ENCODE measurements around the gene CKMT2.

DNA sequence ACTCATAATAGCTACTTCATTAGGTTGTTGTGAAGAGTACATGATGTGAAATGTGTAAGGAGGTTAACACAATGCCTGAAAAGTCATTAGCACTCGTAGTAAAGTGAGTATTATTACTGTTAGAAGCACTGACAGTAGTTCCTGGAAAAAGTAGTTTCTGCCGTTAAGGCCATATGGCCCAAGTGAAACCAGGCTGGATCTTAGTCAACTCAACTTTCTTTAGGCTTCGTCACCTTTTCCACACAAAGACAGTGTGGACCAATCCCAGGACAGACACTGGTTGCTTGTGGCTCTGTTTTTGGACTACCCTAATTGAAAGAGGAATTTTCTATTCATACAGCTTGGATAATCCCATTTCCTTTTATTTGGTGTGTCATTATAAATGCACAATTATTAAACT lies 29.4 kb upstream of the CKMT2 start:
- no peak for TF ChIP-seq POLR2AphosphoS5 (IDR thresholded peaks at IDR 0.05; ENCODE audit: low read depth)
- TF ChIP-seq, protein P1, sequence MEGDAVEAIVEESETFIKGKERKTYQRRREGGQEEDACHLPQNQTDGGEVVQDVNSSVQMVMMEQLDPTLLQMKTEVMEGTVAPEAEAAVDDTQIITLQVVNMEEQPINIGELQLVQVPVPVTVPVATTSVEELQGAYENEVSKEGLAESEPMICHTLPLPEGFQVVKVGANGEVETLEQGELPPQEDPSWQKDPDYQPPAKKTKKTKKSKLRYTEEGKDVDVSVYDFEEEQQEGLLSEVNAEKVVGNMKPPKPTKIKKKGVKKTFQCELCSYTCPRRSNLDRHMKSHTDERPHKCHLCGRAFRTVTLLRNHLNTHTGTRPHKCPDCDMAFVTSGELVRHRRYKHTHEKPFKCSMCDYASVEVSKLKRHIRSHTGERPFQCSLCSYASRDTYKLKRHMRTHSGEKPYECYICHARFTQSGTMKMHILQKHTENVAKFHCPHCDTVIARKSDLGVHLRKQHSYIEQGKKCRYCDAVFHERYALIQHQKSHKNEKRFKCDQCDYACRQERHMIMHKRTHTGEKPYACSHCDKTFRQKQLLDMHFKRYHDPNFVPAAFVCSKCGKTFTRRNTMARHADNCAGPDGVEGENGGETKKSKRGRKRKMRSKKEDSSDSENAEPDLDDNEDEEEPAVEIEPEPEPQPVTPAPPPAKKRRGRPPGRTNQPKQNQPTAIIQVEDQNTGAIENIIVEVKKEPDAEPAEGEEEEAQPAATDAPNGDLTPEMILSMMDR (IDR thresholded peaks at IDR 0.05; ENCODE audit: insufficient read depth, low read length), result no peak

Measured in HL-60 (cell line).